OCI-LY1 (cell line): Measurements from ENCODE around the gene VTA1.

Source experiments
- H2AFZ ChIP-seq: fragments of 200-600 bp; sonication (generic), shearing (Covaris generic); 2 replicates; pipeline ENCODE4 v1.6.0; 2014; ENCODE audit warnings: antibody characterized with exemption, mild to moderate bottlenecking, low read length
- H3F3A ChIP-seq: fragments of 200-600 bp; sonication (generic), shearing (Covaris generic); 2 replicates; pipeline ENCODE4 v1.6.0; 2014; ENCODE audit warnings: mild to moderate bottlenecking, antibody characterized with exemption, low read length, moderate library complexity; ENCODE audit not compliant: insufficient read depth
- H3K27ac ChIP-seq: fragments of 200-600 bp; sonication (generic); 2 replicates; pipeline ENCODE4 v1.5.1; 2014; ENCODE audit warnings: low read length, mixed run types, mild to moderate bottlenecking, low read depth; ENCODE audit not compliant: poor library complexity, severe bottlenecking
- H3K27me3 ChIP-seq: fragments of 200-600 bp; sonication (generic); 2 replicates; pipeline ENCODE4 v1.6.0; 2014; ENCODE audit warnings: antibody characterized with exemption, mild to moderate bottlenecking, low read length, moderate library complexity; ENCODE audit not compliant: insufficient read depth
- H3K36me3 ChIP-seq: fragments of 200-600 bp; sonication (generic); 2 replicates; pipeline ENCODE4 v1.6.1; 2014; ENCODE audit warnings: mild to moderate bottlenecking, antibody characterized with exemption, low read length, moderate library complexity, mixed read lengths; ENCODE audit not compliant: insufficient read depth
- H3K4me1 ChIP-seq: fragments of 200-600 bp; sonication (generic); 2 replicates; pipeline ENCODE4 v1.5.1; 2014; ENCODE audit warnings: mild to moderate bottlenecking, low read length, moderate library complexity; ENCODE audit not compliant: insufficient read depth, severe bottlenecking
- H3K4me2 ChIP-seq: fragments of 200-600 bp; sonication (generic), shearing (Covaris generic); 2 replicates; pipeline ENCODE4 v1.6.1; 2014; ENCODE audit warnings: low read length
- H3K4me3 ChIP-seq: fragments of 200-600 bp; sonication (generic); 2 replicates; pipeline ENCODE4 v1.5.1; 2014; ENCODE audit warnings: low read length, low read depth, mild to moderate bottlenecking, mixed read lengths; ENCODE audit not compliant: poor library complexity, severe bottlenecking
- H3K79me2 ChIP-seq: fragments of 200-600 bp; shearing (Covaris generic); 2 replicates; pipeline ENCODE4 v1.6.1; 2016; ENCODE audit warnings: mixed run types, low read length, mixed read lengths; ENCODE audit not compliant: insufficient read depth
- H3K9ac ChIP-seq: fragments of 200-600 bp; sonication (generic), shearing (Covaris generic); 2 replicates; pipeline ENCODE4 v1.6.1; 2014; ENCODE audit warnings: mild to moderate bottlenecking, low read length, mixed read lengths
- H3K9me2 ChIP-seq: fragments of 200-600 bp; sonication (generic), shearing (Covaris generic); 2 replicates; pipeline ENCODE4 v1.6.1; 2014; ENCODE audit warnings: low read depth, mild to moderate bottlenecking, low read length, mixed read lengths
- H3K9me3 ChIP-seq: fragments of 200-600 bp; shearing (Covaris generic); 2 replicates; pipeline ENCODE4 v1.6.1; 2014; ENCODE audit warnings: low read length, mixed read lengths
- H4K20me1 ChIP-seq: fragments of 200-600 bp; sonication (generic), shearing (Covaris generic); 2 replicates; pipeline ENCODE4 v1.6.0; 2016; ENCODE audit warnings: mild to moderate bottlenecking, low read length; ENCODE audit not compliant: insufficient read depth
- EZH2 ChIP-seq: fragments of 200-600 bp; sonication (generic), shearing (Covaris generic); IDR thresholded peaks from 2 replicates; pipeline ENCODE4 v1.8.0; 2017; ENCODE audit warnings: borderline replicate concordance, mixed run types, mild to moderate bottlenecking, antibody characterized with exemption, low read length, moderate library complexity, mixed read lengths
- TF ChIP-seq, protein P1 (sequence below): fragments of 200-600 bp; sonication (generic), shearing (Covaris generic); IDR thresholded peaks from 2 replicates; pipeline ENCODE4 v1.5.1; 2017; ENCODE audit warnings: mild to moderate bottlenecking, antibody characterized with exemption, low read length, moderate library complexity, mixed read lengths

VTA1 gene

GRCh38 chr6:142121342-142121741 lies 25.7 kb upstream of the VTA1 start:
- Histone ChIP-seq H3K4me3 (no peak overlapping the region), H3K9ac (no peak overlapping the region), H2AFZ (no peak overlapping the region), H3K4me1 (no peaks in the 10 kb centered on the region), H3K9me2 (no peaks in the 10 kb centered on the region), H3K27me3 (no peaks in the 10 kb centered on the region), H3F3A (no peaks in the 10 kb centered on the region), H3K79me2 (no peaks in the 10 kb centered on the region), H3K9me3 (no peaks in the 10 kb centered on the region), H4K20me1 (no peaks in the 10 kb centered on the region), H3K4me2 (no peak overlapping the region), H3K36me3 (no peaks in the 10 kb centered on the region), H3K27ac (no peak overlapping the region)
- no peak for TF ChIP-seq EZH2
- TF ChIP-seq, protein P1, sequence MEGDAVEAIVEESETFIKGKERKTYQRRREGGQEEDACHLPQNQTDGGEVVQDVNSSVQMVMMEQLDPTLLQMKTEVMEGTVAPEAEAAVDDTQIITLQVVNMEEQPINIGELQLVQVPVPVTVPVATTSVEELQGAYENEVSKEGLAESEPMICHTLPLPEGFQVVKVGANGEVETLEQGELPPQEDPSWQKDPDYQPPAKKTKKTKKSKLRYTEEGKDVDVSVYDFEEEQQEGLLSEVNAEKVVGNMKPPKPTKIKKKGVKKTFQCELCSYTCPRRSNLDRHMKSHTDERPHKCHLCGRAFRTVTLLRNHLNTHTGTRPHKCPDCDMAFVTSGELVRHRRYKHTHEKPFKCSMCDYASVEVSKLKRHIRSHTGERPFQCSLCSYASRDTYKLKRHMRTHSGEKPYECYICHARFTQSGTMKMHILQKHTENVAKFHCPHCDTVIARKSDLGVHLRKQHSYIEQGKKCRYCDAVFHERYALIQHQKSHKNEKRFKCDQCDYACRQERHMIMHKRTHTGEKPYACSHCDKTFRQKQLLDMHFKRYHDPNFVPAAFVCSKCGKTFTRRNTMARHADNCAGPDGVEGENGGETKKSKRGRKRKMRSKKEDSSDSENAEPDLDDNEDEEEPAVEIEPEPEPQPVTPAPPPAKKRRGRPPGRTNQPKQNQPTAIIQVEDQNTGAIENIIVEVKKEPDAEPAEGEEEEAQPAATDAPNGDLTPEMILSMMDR, result no peak

GRCh38 chr6:142130814-142131213 lies 16.2 kb upstream of the VTA1 start:
- Histone ChIP-seq H3K27me3 (no peaks in the 10 kb centered on the region), H3K4me3 (no peak overlapping the region), H3K9me2 (no peaks in the 10 kb centered on the region), H3K36me3 (no peaks in the 10 kb centered on the region), H3K4me2 (no peak overlapping the region), H3K27ac (no peak overlapping the region), H3K79me2 (no peaks in the 10 kb centered on the region), H2AFZ (no peak overlapping the region), H4K20me1 (no peaks in the 10 kb centered on the region), H3K9me3 (no peaks in the 10 kb centered on the region), H3K9ac (no peak overlapping the region), H3F3A (no peaks in the 10 kb centered on the region), H3K4me1 (no peaks in the 10 kb centered on the region)
- TF ChIP-seq EZH2, result no peak
- TF ChIP-seq, protein P1, result no peak

DNA sequence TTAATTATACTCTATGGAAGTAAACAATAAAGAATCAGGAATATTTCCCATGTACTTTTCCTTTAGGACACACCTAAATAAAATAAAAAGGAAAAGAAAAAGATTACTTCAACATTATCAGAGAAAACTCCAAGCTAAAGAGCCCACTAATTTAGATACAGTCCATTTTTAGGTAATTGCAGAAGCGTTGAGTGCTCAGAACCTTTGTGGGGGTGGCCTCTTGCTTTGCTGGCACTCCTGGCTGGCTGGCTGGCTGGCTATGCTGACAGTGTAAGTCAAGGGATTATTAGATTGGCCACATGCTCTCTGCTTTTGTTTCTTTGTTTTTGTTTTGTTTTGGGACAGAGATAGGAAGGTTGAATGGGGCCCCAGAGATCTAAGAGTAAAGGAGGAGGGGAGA lies 14.4 kb upstream of the VTA1 start, which contains the start of gene GJE1:
Gene GJE1, plus strand, starts transcription at position 301 of the 400 bp plus-strand sequence. CDS start 234 bp downstream, outside the sequence.
- no peaks in the 10 kb centered on the region for H3K79me2 ChIP-seq
- H3K27me3 ChIP-seq, result no peaks in the 10 kb centered on the region
- no peak within 1 kb of the TSS for H3K9ac ChIP-seq
- no peaks in the 10 kb centered on the region for H3F3A ChIP-seq
- no peak within 1 kb of the TSS for H3K4me3 ChIP-seq
- H4K20me1 ChIP-seq, result no peaks in the 10 kb centered on the region
- no peaks in the 10 kb centered on the region for H3K9me2 ChIP-seq
- no peak within 1 kb of the TSS for H3K27ac ChIP-seq
- H3K9me3 ChIP-seq, result no peaks in the 10 kb centered on the region
- H3K36me3 ChIP-seq, result no peaks in the 10 kb centered on the region
- no peak for TF ChIP-seq EZH2
- TF ChIP-seq, protein P1, result no peak
- no peaks in the 10 kb centered on the region for H3K4me1 ChIP-seq
- H2AFZ ChIP-seq, result no peak within 1 kb of the TSS
- H3K4me2 ChIP-seq, result no peak within 1 kb of the TSS
